ENCODE data around the gene KCNIP1.

- TF ChIP-seq POLR2A (IDR thresholded peaks at IDR 0.05) = no peak
- no peak for TF ChIP-seq CTCF (IDR thresholded peaks at IDR 0.05)
- no peak for TF ChIP-seq POLR2AphosphoS5 (IDR thresholded peaks at IDR 0.05)
- no peak for TF ChIP-seq EP300 (IDR thresholded peaks at IDR 0.05)
Measured at GRCh38 chr5:170636801-170637477, 133.1 kb downstream of the KCNIP1 start.
